Measurements from ENCODE around the gene OTULINL.

The OTULINL gene

GRCh38 chr5:14577079-14577725 lies 4.4 kb upstream of the OTULINL start:
- DNase-seq: no peak

GRCh38 chr5:14577971-14578370 lies 3.6 kb upstream of the OTULINL start:
- DNase-seq: no peak

DNA sequence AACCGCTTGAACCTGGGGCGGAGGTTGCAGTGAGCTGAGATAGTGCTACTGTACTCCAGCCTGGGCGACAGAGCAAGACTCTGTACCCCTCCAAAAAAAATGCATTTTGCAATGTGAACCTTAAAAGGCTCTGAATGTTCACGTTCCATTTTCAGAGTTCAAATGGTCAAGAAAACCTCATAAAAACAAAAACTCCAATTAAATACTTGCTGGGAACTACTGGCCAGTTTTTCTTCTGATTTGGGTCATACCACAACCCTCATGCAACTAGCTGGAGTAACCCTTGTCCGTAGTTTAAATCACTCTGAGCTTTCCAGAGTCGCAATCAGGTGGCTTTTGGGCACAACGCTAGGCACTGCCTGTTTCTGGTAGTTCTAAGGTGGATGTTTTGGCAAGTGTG lies 2.3 kb upstream of the OTULINL start:
- no peak for DNase-seq

DNA sequence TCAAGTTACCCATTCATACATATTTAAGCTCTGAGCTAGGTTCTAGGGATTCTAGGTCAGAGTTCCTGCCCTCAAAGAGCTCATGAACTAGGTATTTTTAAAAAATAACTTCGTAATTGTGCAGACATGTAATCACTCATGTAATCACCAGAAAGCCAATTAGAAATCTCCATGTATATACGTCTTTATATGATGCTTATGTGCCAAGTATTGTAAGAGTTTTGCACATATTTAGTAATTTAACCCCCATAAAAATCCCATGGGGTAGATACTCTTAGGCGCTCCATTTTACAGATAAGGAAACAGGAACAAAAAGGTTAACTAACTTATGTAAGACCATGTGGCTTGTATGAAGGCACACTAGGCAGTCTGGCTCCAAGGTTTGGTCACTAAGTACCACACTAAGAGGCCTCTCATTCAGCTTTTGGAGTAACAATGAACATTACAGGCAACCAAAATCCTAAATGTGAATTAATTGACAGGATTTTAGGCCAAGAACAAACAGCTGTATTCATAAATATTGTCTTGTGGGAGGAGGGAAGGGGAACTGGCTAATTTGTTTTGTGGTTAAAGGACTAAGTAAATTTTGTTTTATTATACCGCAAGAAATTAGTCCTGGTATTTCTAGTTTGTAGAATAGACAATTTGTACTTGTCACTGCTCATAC lies 1.7 kb upstream of the OTULINL start:
- DNase-seq: no peak

DNA sequence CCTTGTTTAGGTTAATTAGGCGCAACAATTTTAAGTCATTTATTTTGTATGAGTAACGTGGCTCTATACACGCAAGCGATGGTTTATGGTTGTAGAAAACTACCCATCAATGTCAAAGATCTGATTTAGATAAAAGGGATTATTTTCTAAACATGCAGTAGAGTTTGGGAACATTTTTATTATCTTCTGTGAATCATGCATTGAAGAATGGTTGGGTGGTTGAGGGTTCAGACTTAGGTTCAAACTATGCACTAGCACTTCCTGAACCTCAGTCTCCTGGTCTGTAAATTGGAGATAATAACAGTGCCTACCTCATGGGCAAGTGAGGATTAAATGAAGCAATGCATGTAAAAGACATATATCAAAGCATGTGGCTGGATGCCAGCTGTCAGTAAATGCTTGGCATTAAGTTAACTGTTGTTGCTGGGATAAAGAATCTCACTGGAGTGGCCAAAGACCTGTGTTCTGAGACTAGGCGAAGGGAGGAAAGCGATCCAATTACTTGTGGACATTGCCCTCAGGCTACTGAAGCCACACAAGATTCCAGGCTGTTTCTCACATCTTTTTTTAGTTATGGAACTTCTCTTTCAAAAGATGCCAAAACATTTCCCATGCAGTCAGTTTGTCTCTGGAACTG lies 1.1 kb upstream of the OTULINL start:
- no peak for DNase-seq

- DNase-seq: peak; percentile 44
Measured at GRCh38 chr5:14581891-14582796, 552 bp downstream of the OTULINL start.

GRCh38 chr5:14582797-14583137 lies 1.2 kb downstream of the OTULINL start:
- DNase-seq: peak; percentile 27

DNA sequence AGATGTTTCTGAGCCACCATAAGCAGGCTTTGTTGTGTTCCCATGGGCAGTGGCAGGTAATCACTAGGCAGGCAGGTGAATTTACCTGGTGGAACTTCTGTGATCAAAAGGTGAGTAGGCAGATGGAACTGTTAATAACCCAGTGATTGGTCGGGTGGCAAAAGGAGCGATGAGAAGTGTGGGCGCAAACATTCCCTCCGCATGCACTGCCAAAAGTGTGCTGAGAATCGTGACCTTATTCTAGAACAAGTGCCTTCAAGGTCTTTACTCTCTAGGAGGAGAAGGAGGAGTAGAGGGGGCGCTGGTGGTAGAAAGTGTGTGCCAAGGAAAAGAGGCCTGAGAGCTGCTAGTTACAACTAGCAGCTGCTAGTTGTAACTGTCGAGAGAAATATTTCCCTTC lies 3.3 kb downstream of the OTULINL start:
- DNase-seq: no peak

DNA sequence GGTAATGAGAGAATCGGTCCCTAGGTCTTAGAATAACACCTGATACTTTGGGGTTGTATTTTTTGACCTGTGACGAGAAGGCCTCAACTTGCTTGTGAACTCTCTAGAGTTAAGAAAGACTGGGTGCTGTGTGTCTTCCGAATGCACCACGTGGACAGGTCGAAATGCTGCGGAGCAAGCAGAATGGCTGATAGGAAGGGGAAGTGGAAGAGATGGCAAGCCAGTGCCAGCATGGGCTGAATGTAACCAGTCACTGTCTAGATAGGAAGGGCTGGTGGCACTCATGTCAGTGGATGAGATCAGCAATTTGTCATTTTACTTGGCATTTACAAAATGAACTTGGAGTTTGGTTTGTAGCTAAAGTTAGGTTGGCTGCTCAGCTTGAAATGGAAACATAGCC lies 5.6 kb downstream of the OTULINL start:
- peak; percentile 32 for DNase-seq

- no peak for DNase-seq
Measured at GRCh38 chr5:14588145-14588544, 6.6 kb downstream of the OTULINL start.

DNA sequence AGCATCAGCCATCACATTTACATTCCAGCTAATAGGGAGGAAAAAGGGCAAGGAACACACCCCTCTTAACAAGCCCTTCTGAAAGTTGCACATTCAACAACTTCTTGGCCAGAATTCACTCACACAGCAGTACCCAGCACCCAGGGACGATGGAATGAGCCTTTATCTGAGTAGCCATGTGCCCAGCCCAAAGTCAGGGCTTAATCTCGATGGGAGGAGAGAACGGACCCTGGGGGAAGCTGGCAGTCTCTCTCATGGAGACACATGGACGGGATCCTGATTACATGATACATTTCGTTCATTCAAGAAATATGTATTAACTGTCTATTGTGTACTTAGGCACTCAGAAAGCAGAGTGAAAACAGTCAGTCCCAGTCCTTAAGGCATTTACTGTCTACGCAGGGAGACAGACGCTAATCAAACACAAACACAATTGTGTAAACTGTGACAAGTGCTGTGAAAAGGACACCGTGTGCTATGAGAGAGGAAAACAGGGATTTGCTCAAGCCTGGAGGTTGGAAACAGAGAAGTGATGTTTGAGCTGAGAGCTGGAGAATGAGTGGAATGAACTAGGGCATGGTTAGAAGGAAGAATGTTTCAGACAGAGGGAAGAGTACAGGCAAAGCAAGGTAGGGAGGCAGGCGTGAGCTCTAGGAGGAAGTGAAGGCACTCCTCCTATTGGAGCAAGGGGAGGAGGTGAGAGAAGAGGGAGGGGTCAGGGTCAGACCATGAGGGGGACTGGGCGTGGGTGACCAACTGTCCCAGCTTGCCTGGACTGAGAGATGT lies 7.4 kb downstream of the OTULINL start:
- no peak for DNase-seq

GRCh38 chr5:14590949-14591348 lies 9.4 kb downstream of the OTULINL start:
- DNase-seq: no peak

- no peak for DNase-seq
Measured at GRCh38 chr5:14591548-14591947, 10.0 kb downstream of the OTULINL start.

DNA sequence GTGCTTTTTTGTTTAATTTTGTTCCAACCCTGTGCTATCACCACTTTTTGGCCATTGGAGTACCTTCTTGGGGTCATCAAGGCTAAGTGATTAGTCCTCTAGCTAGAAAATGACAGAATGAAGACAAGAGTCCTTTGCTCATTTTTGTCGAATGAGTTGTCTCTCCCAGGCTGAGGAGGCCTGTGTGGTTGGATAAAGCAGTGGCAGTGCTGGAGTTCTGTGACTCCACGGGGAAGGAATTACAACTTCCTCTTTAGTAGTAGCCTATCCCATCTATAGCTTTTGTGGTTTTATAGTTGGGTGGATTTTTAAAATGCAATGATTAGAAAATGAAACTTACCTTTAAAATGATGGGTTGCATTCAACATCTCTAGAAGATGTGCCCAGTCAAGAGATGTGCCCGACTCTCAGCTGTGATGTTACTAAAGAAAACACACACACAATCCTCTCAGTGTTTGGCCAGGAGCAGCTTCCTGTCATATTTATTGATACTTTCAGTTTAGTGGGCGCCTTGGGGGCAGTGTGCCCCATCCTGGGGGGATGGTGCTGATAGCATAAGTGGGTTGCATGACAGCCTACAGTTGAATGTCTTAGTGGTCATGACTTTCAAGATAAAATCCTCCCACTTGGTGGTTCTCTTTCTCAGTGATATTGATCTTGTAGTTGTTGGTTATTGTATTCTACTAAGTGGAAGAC lies 11.9 kb downstream of the OTULINL start:
- no peak for DNase-seq

DNA sequence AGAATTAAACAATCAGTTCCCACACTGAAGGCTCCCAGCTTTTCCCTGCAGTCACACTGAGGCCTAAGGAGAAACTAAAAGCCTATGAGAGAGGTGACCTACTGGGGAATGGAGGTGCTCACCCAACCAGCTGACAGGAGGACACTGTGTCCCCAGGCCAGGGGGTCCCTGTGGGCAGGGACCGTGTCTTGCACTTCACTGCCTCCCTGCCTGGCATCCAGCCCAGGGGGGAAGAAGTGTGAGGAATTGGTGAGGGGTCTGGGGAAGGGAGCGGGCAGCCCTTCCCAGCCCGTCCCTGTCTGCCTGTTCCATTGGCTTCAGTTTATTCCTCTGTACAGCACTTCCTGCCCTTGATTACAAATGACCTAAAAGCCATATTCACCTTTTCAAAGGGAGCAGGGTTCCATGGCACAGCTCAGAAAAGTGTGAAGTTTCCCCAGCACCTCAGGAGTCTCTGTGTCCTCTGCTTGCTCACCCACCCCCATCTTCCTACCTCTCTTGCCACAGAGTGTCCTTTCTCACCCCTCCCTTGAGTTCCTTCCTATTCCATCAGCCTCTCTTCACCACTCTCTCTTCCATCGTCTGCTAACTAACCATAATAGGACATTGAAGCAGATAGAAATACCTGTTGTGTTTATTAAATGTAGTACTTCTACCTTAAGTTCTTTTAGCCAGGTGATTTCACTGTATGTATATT lies 12.9 kb downstream of the OTULINL start:
- no peak for DNase-seq

DNA sequence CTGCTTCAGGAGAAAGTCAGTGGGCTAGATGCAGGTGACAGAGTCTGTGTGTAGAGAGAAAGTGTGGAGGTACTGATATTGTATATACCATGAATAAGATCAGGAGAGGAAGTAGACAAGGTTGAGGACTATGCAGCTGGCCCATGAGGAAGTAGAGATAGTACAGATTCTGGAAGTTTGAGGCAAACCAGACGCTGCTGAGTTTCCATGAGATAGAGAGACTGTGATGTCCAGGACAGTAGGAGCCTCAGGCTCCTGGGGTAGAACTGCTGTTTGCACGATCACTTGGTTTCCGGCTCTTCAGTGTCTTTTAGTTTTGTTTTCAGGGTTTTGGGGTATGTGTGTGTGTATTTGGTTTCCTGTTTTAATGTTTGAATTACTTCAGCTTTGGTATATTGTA lies 13.6 kb downstream of the OTULINL start:
- no peak for DNase-seq

GRCh38 chr5:14595891-14596290 lies 14.3 kb downstream of the OTULINL start:
- DNase-seq: no peak

GRCh38 chr5:14597080-14597479 lies 15.5 kb downstream of the OTULINL start:
- DNase-seq: no peak

- DNase-seq: no peak
Measured at GRCh38 chr5:14598225-14598624, 16.6 kb downstream of the OTULINL start.

- no peak for DNase-seq
Measured at GRCh38 chr5:14599476-14600127, 18.0 kb downstream of the OTULINL start.

- no peak for DNase-seq
Measured at GRCh38 chr5:14600846-14601245, 19.3 kb downstream of the OTULINL start.

Data from femur (tissue), 1 donor.